ENCODE measurements around the gene ZNF488. TPM values are rescaled to one million over a fixed set of nuclear protein-coding genes. Genes with fewer than 3 reads are reported as not detected.

ZNF488 gene
- total RNA-seq, 1 donor from 2014 or later: 0.41 TPM

DNA sequence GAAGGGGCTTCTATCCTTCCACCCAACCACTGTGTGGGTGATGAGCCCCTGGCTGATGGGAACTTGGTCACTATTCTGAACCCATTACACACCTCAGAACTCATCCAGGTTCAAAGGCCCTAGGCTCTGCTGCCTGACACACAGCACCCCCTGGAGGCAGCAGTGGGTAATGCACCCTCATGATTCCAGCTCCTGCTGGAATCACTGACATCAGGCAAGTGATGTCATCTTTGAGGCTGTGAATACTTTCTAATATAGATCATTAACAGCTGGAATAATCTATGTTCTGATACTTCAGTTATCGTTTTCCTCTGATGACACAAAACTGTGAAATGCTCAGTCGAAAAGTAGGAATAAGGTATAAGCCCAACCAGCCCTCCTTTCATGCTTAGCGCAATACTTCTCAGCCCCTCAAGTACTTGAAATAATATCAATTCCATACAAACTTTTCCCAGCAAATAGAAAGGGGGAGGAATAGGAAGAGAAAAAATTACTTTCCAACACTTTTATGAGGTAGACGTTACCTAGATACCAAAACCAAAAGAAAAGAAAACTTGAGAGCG, 43.4 kb downstream of the ZNF488 start:
- no peaks in the 10 kb centered on the region for H3K27me3 Mint-ChIP-seq (ENCODE audit: unreplicated experiment)
- DNase-seq (ENCODE audit: low spot score): peak; percentile 82
- peaks cover 6% of the 10 kb centered on the region for H3K4me1 Mint-ChIP-seq (ENCODE audit: unreplicated experiment)
- H3K4me3 Mint-ChIP-seq (ENCODE audit: unreplicated experiment): no peak overlapping the region
- no peak overlapping the region for H3K27ac Mint-ChIP-seq (ENCODE audit: unreplicated experiment)
- H3K9me3 Mint-ChIP-seq (ENCODE audit: unreplicated experiment): no peaks in the 10 kb centered on the region
- TF ChIP-seq, protein P1, sequence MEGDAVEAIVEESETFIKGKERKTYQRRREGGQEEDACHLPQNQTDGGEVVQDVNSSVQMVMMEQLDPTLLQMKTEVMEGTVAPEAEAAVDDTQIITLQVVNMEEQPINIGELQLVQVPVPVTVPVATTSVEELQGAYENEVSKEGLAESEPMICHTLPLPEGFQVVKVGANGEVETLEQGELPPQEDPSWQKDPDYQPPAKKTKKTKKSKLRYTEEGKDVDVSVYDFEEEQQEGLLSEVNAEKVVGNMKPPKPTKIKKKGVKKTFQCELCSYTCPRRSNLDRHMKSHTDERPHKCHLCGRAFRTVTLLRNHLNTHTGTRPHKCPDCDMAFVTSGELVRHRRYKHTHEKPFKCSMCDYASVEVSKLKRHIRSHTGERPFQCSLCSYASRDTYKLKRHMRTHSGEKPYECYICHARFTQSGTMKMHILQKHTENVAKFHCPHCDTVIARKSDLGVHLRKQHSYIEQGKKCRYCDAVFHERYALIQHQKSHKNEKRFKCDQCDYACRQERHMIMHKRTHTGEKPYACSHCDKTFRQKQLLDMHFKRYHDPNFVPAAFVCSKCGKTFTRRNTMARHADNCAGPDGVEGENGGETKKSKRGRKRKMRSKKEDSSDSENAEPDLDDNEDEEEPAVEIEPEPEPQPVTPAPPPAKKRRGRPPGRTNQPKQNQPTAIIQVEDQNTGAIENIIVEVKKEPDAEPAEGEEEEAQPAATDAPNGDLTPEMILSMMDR (IDR thresholded peaks at IDR 0.05; ENCODE audit: unreplicated experiment): peak; percentile 98
- H3K36me3 Mint-ChIP-seq (ENCODE audit: low read depth, unreplicated experiment): no peaks in the 10 kb centered on the region

DNA sequence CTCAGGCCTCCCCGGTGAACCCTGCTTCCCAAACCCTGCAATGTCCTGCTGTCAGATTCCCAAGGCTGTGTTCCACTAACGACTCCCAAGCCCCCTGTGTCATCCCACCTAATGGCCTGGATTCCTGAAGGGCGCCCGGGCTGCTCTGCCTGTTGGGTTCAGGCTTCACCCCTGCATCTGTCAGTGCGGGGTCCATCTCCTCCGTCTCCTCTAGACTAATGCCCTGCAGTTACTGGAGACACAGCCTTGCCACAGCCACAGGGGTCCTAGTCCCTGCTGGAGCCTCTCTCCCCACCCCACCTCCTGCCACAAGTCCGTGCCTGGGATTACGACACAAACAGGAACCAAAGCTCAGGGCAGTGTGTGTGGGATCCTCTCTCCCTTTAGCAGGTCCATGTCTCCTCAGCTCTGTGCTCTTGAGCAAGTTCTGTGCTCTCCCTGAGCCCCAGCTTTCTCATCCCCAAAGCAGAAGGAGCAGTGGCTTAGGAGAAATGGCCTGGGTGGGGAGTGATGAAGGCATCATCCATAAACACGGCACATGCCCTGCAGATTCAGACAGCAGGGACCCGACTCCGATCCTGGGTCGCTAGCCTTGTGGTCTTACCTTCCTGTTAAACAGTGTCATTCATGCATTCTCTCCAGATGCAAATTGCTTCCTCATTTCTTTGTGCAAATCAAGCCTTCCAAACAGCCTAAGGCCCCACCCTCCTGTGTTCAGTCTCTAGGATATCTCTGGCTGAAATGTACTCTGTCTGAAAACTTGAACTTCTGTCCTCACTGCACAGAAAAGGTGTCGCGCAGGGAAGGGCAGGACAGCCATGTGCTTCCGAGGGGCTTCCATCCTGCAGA, 44.1 kb downstream of the ZNF488 start:
- Mint-ChIP-seq H3K27me3 (ENCODE audit: unreplicated experiment) (no peaks in the 10 kb centered on the region), H3K4me1 (ENCODE audit: unreplicated experiment) (peaks cover 6% of the 10 kb centered on the region), H3K36me3 (ENCODE audit: low read depth, unreplicated experiment) (no peaks in the 10 kb centered on the region), H3K9me3 (ENCODE audit: unreplicated experiment) (no peaks in the 10 kb centered on the region), H3K4me3 (ENCODE audit: unreplicated experiment) (no peak overlapping the region), H3K27ac (ENCODE audit: unreplicated experiment) (no peak overlapping the region)
- TF ChIP-seq, protein P1 (IDR thresholded peaks at IDR 0.05; ENCODE audit: unreplicated experiment): no peak
- no peak for DNase-seq (ENCODE audit: low spot score)

DNA sequence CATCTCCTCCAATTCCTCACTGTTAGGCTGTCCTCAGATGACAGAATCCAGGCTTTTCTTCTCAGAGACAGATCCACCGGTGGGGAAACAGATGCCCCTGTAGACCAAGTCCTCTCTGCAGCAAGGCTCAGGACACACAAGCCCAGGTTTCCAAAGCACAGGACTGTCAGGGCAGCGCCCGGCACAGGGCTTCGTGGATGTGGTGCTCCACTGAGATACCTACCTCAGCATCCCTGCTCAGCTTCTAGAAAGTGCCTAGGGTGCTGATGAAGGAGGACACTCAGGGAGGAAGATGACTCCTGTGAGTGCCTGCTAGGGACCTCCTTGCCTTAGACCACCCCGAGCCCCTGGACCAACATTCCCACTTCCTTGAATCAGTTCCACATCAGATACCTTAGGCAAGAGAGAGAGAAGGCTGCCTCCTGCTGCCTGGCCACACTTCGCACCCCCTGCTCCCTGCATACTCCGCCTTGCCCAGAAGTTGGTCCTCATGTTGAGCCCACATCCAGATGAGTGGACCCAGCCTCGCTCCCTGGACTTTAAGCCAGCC, 44.8 kb downstream of the ZNF488 start:
- Mint-ChIP-seq H3K27ac (ENCODE audit: unreplicated experiment) (no peak overlapping the region), H3K4me3 (ENCODE audit: unreplicated experiment) (no peak overlapping the region), H3K9me3 (ENCODE audit: unreplicated experiment) (no peaks in the 10 kb centered on the region), H3K27me3 (ENCODE audit: unreplicated experiment) (no peaks in the 10 kb centered on the region), H3K36me3 (ENCODE audit: low read depth, unreplicated experiment) (no peaks in the 10 kb centered on the region), H3K4me1 (ENCODE audit: unreplicated experiment) (peaks cover 6% of the 10 kb centered on the region)
- TF ChIP-seq, protein P1 (IDR thresholded peaks at IDR 0.05; ENCODE audit: unreplicated experiment): no peak
- no peak for DNase-seq (ENCODE audit: low spot score)

DNA sequence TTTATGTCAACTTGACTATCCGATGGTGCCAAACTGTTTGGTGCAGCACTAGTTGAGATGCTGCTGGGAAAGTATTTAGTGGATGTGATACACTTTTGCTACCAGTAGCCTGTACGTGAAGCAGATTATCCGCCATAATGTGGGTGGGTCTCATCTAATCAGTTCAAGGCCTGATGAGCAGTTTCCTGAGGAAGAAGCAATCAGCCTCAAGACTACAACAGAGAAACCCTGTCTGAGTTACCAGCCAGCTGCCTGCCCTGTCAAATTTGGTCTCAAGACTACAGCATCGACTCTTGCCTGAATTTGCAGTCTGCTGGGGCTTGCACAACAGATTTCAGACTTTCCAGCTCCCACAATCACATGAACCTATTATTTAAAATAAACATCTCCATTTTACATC, 46.8 kb downstream of the ZNF488 start:
- Mint-ChIP-seq H3K4me3 (ENCODE audit: unreplicated experiment) (no peak overlapping the region), H3K27me3 (ENCODE audit: unreplicated experiment) (no peaks in the 10 kb centered on the region), H3K4me1 (ENCODE audit: unreplicated experiment) (peaks cover 6% of the 10 kb centered on the region), H3K27ac (ENCODE audit: unreplicated experiment) (no peak overlapping the region), H3K9me3 (ENCODE audit: unreplicated experiment) (no peaks in the 10 kb centered on the region), H3K36me3 (ENCODE audit: low read depth, unreplicated experiment) (no peaks in the 10 kb centered on the region)
- DNase-seq (ENCODE audit: low spot score): no peak
- TF ChIP-seq, protein P1 (IDR thresholded peaks at IDR 0.05; ENCODE audit: unreplicated experiment): no peak

Measured in endothelial cell (in vitro differentiated cells).